Panc1 (cell line): ENCODE data around the gene ASB2.

Experiments
- POLR2AphosphoS5 ChIP-seq: IDR thresholded peaks from 2 replicates; pipeline ENCODE4 v1.6.1; 2012; ENCODE audit warnings: mild to moderate bottlenecking, low read depth, low read length, moderate library complexity
- REST ChIP-seq, 2 experiments: IDR thresholded peaks; 2 replicates each; pipeline ENCODE4 v1.6.1; 2011 to 2012; ENCODE audit warnings: low read depth in 2 of 2, control low read depth in 1 of 2, low read length in 1 of 2, mild to moderate bottlenecking in 1 of 2, moderate library complexity in 1 of 2; ENCODE audit not compliant: insufficient read depth in 1 of 2
- SIN3A ChIP-seq: IDR thresholded peaks from 2 replicates; pipeline ENCODE4 v1.6.1; 2012; ENCODE audit warnings: low read depth, mild to moderate bottlenecking, low read length, moderate library complexity, borderline replicate concordance; ENCODE audit not compliant: insufficient read depth
- TCF7L2 ChIP-seq: IDR thresholded peaks from 2 replicates; pipeline ENCODE4 v1.6.1; 2011; ENCODE audit warnings: mild to moderate bottlenecking, low read depth, low read length, inconsistent platforms
- TF ChIP-seq, protein P1 (sequence below): fragments of 450-650 bp; IDR thresholded peaks from 2 replicates; pipeline ENCODE4 v1.5.1; 2017; ENCODE audit warnings: mild to moderate bottlenecking

GRCh38 chr14:93954900-93955849 lies 21.2 kb downstream of the ASB2 start:
- TF ChIP-seq, protein P1, sequence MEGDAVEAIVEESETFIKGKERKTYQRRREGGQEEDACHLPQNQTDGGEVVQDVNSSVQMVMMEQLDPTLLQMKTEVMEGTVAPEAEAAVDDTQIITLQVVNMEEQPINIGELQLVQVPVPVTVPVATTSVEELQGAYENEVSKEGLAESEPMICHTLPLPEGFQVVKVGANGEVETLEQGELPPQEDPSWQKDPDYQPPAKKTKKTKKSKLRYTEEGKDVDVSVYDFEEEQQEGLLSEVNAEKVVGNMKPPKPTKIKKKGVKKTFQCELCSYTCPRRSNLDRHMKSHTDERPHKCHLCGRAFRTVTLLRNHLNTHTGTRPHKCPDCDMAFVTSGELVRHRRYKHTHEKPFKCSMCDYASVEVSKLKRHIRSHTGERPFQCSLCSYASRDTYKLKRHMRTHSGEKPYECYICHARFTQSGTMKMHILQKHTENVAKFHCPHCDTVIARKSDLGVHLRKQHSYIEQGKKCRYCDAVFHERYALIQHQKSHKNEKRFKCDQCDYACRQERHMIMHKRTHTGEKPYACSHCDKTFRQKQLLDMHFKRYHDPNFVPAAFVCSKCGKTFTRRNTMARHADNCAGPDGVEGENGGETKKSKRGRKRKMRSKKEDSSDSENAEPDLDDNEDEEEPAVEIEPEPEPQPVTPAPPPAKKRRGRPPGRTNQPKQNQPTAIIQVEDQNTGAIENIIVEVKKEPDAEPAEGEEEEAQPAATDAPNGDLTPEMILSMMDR: no peak
- no peak for TF ChIP-seq TCF7L2
- no peak for TF ChIP-seq POLR2AphosphoS5
- TF ChIP-seq SIN3A: no peak
- no peak for TF ChIP-seq REST (IDR thresholded peaks at IDR 0.05; ENCODE audit: insufficient read depth in 1 of 2, low read depth in 2 of 2, low read length in 1 of 2)
